ENCODE measurements around the gene UNC119.

GRCh38 chr17:28573521-28573920, 21.1 kb upstream of the UNC119 start:
- TF ChIP-seq CTCF (conservative IDR thresholded peaks at IDR 0.05 in 1 of 2, IDR thresholded peaks at IDR 0.05 in 1 of 2; ENCODE audit: low read depth in 1 of 2, low read length in 2 of 2) (no peak), EZH2 (IDR thresholded peaks at IDR 0.05; ENCODE audit: low read length, missing control alignments) (no peak)
